ENCODE data around the gene SNTG2.
A peak's percentile ranks its signal among the peaks of the same experiment; 100 is the strongest.

Gene SNTG2

DNA sequence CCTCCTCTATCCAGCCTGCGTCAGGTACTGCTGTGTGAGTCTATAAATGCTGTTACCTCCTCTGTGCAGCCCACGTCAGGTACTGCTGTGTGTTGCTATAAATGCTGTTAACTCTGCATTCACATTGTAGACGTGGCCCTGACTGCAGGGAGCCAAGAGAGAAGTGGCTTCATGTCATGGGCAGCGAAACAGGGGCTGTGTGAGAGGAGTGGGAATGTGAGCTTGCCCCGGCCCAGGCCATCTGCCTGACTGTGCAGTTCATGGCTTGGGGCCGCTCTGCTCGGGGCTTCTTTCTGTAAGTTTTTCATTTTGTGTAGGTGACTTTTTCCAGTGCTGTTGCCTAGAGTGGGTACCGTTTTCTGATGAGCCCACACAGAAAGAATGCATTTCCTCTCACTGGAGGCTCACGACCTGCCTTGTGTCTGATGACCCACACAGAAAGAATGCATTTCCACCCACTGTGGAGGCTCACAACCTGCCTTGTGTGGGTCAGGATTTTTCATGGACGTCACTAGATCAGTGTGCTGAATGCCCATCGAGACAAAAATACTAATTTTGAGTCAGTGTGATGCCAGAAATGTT lies 104.5 kb downstream of the SNTG2 start:
- Histone ChIP-seq H3K9ac (no peak overlapping the region), H4K20me1 (no peaks in the 10 kb centered on the region), H3K4me3 (no peak overlapping the region), H3K4me1 (no peaks in the 10 kb centered on the region), H3K9me3 (replicated peaks in 1 of 11) (no peaks in the 10 kb centered on the region), H3K27ac (no peak overlapping the region), H3K4me2 (no peak overlapping the region), H3K36me3 (no peaks in the 10 kb centered on the region), H3K27me3 (no peaks in the 10 kb centered on the region)
- TF ChIP-seq Cebpa-rat (IDR thresholded peaks at IDR 0.05) = no peak

DNA sequence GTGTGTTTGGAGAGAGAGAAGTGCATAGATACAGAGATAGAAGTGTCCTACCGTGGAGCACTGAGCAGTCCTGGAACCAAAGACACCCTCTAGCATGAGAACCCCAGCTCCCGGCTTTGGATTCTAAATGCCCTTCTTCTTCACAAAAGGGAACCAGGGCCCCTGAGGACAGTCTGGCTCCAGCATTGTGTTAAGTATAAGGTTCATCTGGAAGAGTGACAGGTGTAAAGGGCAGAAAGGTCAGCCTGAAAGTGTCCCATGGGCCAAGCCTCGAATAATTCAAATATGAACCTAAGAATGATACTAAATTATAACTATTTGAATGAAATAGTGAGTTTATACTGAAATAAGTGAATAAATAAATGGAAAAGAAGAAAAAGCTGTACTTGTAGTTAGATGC lies 109.7 kb downstream of the SNTG2 start:
- H3K4me1 ChIP-seq = no peaks in the 10 kb centered on the region
- no peak for TF ChIP-seq Cebpa-rat (IDR thresholded peaks at IDR 0.05)
- no peak overlapping the region for H3K9ac ChIP-seq
- H3K4me2 ChIP-seq = no peak overlapping the region
- no peak overlapping the region for H3K4me3 ChIP-seq
- H3K9me3 ChIP-seq (replicated peaks in 1 of 11) = no peaks in the 10 kb centered on the region
- H3K27ac ChIP-seq = no peak overlapping the region
- no peaks in the 10 kb centered on the region for H3K36me3 ChIP-seq
- H4K20me1 ChIP-seq = no peaks in the 10 kb centered on the region
- H3K27me3 ChIP-seq = no peaks in the 10 kb centered on the region

GRCh38 chr2:1060987-1061386 lies 110.3 kb downstream of the SNTG2 start:
- Histone ChIP-seq H3K9ac (no peak overlapping the region), H3K27ac (no peak overlapping the region), H3K4me2 (no peak overlapping the region), H3K9me3 (replicated peaks in 1 of 11) (no peaks in the 10 kb centered on the region), H3K4me3 (no peak overlapping the region), H4K20me1 (no peaks in the 10 kb centered on the region), H3K4me1 (no peaks in the 10 kb centered on the region), H3K36me3 (no peaks in the 10 kb centered on the region), H3K27me3 (no peaks in the 10 kb centered on the region)
- TF ChIP-seq Cebpa-rat (IDR thresholded peaks at IDR 0.05) = no peak

- peaks cover 0 to 14% (median 0%) of the 10 kb centered on the region in 10 experiments; a peak in 8 of 20 replicates for H3K4me1 ChIP-seq
- no peaks in the 10 kb centered on the region for H4K20me1 ChIP-seq
- no peak overlapping the region for H3K4me2 ChIP-seq
- no peak overlapping the region for H3K4me3 ChIP-seq
- H3K27me3 ChIP-seq = no peaks in the 10 kb centered on the region
- no peak overlapping the region for H3K9ac ChIP-seq
- no peak for TF ChIP-seq Cebpa-rat (IDR thresholded peaks at IDR 0.05)
- peaks cover 6 to 17% (median 12%) of the 10 kb centered on the region in 11 experiments; a peak in 21 of 22 replicates for H3K9me3 ChIP-seq (replicated peaks in 1 of 11)
- H3K27ac ChIP-seq = no peak overlapping the region
- no peaks in the 10 kb centered on the region for H3K36me3 ChIP-seq
Observed at GRCh38 chr2:1068241-1068640, 117.6 kb downstream of the SNTG2 start.

GRCh38 chr2:1068822-1069221 lies 118.2 kb downstream of the SNTG2 start:
- H3K9ac ChIP-seq = no peak overlapping the region
- no peaks in the 10 kb centered on the region for H4K20me1 ChIP-seq
- peaks cover 6 to 18% (median 12%) of the 10 kb centered on the region in 11 experiments; a peak in 21 of 22 replicates for H3K9me3 ChIP-seq (replicated peaks in 1 of 11)
- H3K4me2 ChIP-seq = no peak overlapping the region
- H3K27me3 ChIP-seq = no peaks in the 10 kb centered on the region
- no peak overlapping the region for H3K27ac ChIP-seq
- H3K36me3 ChIP-seq = no peaks in the 10 kb centered on the region
- no peak overlapping the region for H3K4me3 ChIP-seq
- TF ChIP-seq Cebpa-rat (IDR thresholded peaks at IDR 0.05) = no peak
- peaks cover 0 to 14% (median 0%) of the 10 kb centered on the region in 10 experiments; a peak in 8 of 20 replicates for H3K4me1 ChIP-seq

GRCh38 chr2:1069847-1070246 lies 119.2 kb downstream of the SNTG2 start:
- Histone ChIP-seq H3K27ac (no peak overlapping the region), H4K20me1 (no peaks in the 10 kb centered on the region), H3K27me3 (no peaks in the 10 kb centered on the region), H3K4me3 (no peak overlapping the region), H3K4me2 (no peak overlapping the region), H3K9me3 (replicated peaks in 1 of 11) (peaks cover 6 to 18% (median 12%) of the 10 kb centered on the region in 11 experiments; a peak in 21 of 22 replicates), H3K9ac (no peak overlapping the region), H3K36me3 (no peaks in the 10 kb centered on the region), H3K4me1 (peaks cover 0 to 15% (median 0%) of the 10 kb centered on the region in 10 experiments; a peak in 8 of 20 replicates)
- no peak for TF ChIP-seq Cebpa-rat (IDR thresholded peaks at IDR 0.05)

GRCh38 chr2:1070601-1071000 lies 120.0 kb downstream of the SNTG2 start:
- peaks cover 0 to 15% (median 0%) of the 10 kb centered on the region in 10 experiments; a peak in 8 of 20 replicates for H3K4me1 ChIP-seq
- no peaks in the 10 kb centered on the region for H3K27me3 ChIP-seq
- H3K9ac ChIP-seq = no peak overlapping the region
- TF ChIP-seq Cebpa-rat (IDR thresholded peaks at IDR 0.05) = no peak
- H3K36me3 ChIP-seq = no peaks in the 10 kb centered on the region
- H3K4me2 ChIP-seq = no peak overlapping the region
- H3K9me3 ChIP-seq (replicated peaks in 1 of 11) = peaks cover 6 to 18% (median 12%) of the 10 kb centered on the region in 11 experiments; a peak in 21 of 22 replicates
- no peak overlapping the region for H3K27ac ChIP-seq
- H3K4me3 ChIP-seq = no peak overlapping the region
- no peaks in the 10 kb centered on the region for H4K20me1 ChIP-seq

GRCh38 chr2:1071650-1072049 lies 121.0 kb downstream of the SNTG2 start:
- H3K9ac ChIP-seq = no peak overlapping the region
- H3K36me3 ChIP-seq = no peaks in the 10 kb centered on the region
- H4K20me1 ChIP-seq = no peaks in the 10 kb centered on the region
- H3K9me3 ChIP-seq (replicated peaks in 1 of 11) = peaks cover 6 to 18% (median 12%) of the 10 kb centered on the region in 11 experiments; a peak in 21 of 22 replicates
- H3K4me3 ChIP-seq = no peak overlapping the region
- no peak overlapping the region for H3K27ac ChIP-seq
- no peak for TF ChIP-seq Cebpa-rat (IDR thresholded peaks at IDR 0.05)
- peak overlapping the region in 1 of 11 experiments; percentile 44; a peak in 1 of 22 replicates for H3K4me2 ChIP-seq
- H3K27me3 ChIP-seq = no peaks in the 10 kb centered on the region
- peaks cover 0 to 15% (median 0%) of the 10 kb centered on the region in 10 experiments; a peak in 8 of 20 replicates for H3K4me1 ChIP-seq

GRCh38 chr2:1072250-1072649 lies 121.6 kb downstream of the SNTG2 start:
- Histone ChIP-seq H3K9ac (no peak overlapping the region), H3K27me3 (no peaks in the 10 kb centered on the region), H3K4me3 (no peak overlapping the region), H3K36me3 (no peaks in the 10 kb centered on the region), H4K20me1 (no peaks in the 10 kb centered on the region), H3K4me2 (peak overlapping the region in 5 of 11 experiments; percentile 7 to 44 (median 14); a peak in 5 of 22 replicates), H3K27ac (no peak overlapping the region), H3K4me1 (peaks cover 0 to 15% (median 0%) of the 10 kb centered on the region in 10 experiments; a peak in 8 of 20 replicates), H3K9me3 (replicated peaks in 1 of 11) (peaks cover 6 to 18% (median 12%) of the 10 kb centered on the region in 11 experiments; a peak in 21 of 22 replicates)
- TF ChIP-seq Cebpa-rat (IDR thresholded peaks at IDR 0.05) = no peak

DNA sequence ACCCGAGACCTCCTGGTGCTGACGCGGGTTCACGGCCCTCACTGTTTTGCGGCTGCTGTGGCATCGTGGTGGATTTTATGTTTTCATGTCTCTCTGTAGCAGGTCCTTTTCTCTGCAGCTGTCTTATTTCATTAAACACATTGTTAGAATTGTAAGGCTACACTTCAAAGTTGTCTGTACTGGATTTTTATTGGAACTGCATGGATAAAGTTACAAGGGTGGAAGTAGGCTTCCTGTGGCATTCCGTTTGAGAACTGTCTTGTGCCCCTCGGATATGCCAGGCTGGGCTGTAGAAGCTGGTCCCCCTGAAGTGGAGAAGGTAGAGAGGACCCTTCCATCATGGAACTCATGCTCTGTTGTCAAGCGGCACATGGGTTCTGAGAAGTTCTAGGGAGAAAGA lies 127.3 kb downstream of the SNTG2 start:
- Histone ChIP-seq H3K36me3 (no peaks in the 10 kb centered on the region), H3K4me3 (no peak overlapping the region), H3K27me3 (no peaks in the 10 kb centered on the region), H3K27ac (no peak overlapping the region), H3K4me2 (no peak overlapping the region), H4K20me1 (no peaks in the 10 kb centered on the region), H3K9me3 (replicated peaks in 1 of 11) (peaks cover 0 to 4% (median 0%) of the 10 kb centered on the region in 11 experiments; a peak in 3 of 22 replicates), H3K9ac (no peak overlapping the region), H3K4me1 (peaks cover 0 to 7% (median 0%) of the 10 kb centered on the region in 10 experiments; a peak in 3 of 20 replicates)
- TF ChIP-seq Cebpa-rat (IDR thresholded peaks at IDR 0.05) = no peak

Measured in BLaER1 treated with 17β-estradiol and CSF1 and Interleukin-3, amounts not matched to agents 10 nM and 100 nM (cell line).